ENCODE data around the gene RIC3.

Gene RIC3

DNA sequence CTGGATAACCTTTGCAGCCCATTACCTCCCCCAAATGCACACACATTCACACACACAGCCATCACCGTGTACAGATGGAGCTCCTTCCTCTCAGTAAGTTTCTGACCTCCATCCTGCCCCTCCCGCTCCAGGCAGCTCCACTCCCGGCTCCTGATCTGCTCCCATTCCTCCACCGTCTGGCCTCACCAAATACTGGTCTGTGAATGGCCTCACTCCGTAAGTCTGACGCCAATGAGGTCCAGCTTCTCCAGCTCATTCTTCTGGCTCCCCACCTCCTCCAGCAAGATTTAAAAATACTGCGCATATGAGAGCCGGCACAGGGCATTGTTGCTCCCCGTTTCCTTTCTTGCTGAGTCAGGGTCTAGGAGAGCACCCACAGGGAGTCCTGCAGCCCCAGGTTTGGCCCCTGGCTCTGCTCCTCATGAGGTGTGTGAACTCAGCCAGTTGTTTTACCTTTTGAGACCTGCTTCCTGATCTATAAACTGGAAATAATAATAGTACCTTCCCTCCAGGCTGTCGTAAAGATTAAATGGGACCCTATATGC lies 101.8 kb downstream of the RIC3 start:
- DNase-seq (ENCODE audit: low spot score) = no peak

DNA sequence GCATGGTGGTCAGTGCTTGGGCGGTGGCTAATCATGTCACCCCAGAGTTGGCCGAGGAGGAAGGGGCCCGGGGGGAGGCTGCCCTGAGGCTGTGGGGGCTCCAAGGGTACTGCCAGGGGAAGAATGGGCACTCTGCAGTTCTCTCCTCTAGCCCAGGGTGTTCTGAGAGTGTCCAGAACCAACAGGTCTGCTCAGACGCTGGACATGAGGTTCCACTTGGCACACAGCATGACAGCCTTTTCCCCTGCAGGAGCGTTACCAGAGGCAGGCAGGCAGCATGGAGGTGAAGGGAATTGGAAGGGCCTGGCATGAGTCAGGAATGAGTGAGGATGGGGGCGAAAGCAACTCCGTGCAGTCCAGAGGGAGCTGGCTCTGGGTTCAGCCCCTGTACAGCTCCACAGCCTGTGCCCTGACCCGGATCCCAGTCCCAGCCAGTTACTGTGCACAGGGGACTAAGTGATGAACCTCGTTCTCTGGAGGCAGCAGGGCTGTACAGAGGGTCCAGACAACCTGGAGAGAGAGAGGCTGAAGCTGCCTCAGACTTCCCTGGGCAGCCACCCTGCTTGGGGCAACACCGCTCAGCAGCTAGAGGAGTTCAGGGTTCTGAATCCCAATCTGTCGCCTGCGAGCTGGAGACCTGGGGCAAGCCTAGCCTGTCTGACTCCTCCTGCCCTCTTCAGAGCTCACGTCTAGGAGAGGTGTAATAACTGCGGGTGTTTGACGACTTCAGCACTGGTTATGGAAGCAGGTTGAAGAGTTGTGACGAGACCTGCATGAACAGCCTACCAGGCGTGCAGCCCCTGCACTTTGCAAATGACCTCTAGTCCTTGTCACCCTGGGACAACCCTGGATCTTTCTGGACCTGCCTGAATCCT lies 102.6 kb downstream of the RIC3 start:
- no peak for DNase-seq (ENCODE audit: low spot score)

DNA sequence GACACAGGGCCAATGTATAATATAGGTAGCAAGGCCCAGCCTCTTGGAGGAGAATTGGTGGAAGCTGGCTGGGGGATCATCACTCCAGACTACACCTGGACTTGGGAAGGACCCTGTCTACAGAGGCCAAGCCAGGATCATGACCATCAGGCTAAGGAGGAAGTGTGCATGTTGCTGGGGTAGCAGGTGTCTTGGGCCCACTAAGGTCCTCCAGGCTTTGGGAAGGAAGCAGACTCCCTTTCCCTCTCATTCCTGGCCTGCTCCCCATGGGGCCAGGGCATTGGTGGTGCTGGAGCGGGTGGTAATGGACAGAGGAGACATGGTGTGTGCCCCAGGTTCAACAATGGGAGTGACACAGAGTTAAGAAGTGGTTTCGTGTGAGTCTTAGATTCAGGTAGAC lies 103.8 kb downstream of the RIC3 start:
- no peak for DNase-seq (ENCODE audit: low spot score)

DNA sequence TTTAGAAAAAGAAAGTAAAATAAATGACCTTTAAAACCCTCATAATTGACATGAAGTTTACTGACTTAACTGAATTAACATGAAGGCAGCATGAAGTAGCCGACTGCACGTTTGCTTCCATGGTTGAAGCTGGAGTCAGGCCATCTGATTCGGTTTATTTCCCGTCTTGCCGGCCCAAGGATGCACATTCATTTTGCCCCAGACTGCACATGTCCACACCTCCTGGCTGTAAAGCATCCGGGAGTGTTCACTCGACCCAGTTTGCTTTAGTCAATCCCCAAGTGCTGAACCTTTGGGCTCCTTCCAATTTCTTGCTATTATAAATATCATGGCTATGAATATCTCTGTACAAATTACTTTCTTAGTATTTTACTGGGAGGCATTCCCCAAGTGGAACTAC lies 105.5 kb downstream of the RIC3 start:
- no peak for DNase-seq (ENCODE audit: low spot score)

DNA sequence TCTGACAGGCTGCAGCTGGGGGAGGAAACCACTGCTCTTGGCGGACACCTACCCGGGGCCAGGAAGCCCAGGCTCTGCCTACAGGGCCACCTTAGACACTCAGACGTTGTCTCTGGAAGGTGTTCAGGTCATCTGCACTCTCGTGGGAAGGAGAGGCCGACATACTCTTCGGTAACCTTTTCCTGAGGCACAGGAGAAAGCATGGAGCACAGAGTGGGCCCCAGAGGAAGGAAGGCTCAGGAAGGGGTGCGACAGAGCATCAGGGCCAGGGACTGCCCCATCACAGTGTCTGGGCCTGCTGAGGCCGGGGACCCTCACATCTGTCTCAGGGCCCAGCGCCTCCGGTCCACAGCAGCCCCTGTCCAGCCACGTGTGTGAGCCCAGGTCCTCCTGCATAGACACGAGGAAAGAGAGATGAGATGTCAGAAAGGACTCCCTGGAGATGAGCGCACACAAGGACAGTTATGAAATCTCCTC lies 106.0 kb downstream of the RIC3 start:
- DNase-seq (ENCODE audit: low spot score) = no peak

DNA sequence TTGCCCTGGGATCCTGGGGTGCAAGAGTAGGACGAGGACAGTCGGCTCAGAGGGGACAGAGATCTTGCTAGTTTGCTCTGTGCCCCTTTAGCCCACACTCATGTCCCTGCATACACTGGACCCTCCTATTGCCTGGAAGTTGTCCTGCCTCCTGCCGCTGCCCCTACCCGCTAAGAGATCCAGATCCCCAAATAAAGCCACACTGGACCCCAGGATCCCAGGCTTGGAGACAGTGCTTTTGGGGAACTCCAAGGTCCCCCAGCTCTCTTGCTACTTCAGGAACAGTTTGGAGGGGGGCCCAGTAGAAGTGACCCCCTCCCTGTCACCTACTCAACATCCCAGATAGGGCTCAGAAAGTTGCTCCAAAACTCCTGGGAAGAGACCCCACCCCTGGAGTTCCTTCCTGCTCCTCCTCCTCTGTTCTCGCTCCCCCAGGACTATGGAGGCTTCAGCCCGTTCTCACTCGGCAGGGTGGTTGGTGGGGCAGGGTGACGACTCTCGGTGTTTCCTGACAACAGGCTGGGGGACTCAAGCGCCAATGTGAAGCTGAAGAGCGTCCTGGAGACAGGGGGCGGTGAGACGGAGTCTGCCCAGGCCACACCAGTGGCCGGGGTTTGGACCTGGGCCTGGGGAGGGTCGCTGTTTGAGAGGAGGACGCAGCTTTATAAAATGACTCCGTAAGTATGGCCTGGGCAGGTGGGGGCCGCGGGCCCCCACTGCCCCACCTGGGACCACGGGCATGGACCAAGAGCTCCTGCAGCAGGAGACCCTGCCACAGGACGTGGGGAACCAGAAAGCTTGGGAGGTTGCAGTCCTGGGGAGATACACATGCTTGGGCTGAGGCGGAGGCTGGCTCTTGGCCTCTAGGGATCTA lies 107.0 kb downstream of the RIC3 start:
- DNase-seq (ENCODE audit: low spot score) = no peak

DNA sequence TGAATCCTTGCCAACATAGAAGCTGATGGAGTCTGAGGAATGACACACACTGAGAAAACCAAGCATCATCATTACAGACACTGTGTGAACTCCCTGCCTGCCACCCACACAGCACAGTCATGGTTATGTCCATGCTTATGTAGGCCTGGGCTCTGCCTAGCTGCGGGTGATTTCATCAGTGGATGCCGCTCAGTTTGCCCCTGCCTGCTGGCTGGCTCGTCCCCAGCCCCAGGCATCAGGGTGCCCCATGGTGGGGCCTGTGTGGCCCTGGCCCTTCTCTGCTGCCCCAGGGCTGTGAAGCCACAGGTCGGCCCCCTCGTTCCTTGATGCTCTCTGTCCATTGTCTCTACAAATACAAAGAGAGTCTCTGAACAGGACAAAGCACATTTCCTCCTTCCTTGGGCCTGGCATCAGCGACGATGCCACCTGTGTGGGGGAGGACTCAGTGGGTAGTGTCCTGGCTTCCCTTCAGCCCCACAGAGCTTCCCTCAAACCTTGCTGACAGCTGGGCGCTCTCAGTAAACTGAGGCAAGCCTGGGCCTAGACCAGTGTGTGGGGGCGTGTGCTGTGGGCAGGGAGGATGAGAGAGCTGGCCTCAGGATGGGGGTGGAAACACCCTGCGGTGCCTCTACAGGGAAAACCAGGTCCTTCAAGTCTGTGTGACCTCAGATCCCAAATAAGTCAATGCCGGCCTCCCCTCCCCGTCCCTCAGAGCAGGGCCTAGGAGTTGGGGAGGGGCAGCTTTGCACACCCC lies 107.8 kb downstream of the RIC3 start:
- DNase-seq (ENCODE audit: low spot score) = no peak

DNA sequence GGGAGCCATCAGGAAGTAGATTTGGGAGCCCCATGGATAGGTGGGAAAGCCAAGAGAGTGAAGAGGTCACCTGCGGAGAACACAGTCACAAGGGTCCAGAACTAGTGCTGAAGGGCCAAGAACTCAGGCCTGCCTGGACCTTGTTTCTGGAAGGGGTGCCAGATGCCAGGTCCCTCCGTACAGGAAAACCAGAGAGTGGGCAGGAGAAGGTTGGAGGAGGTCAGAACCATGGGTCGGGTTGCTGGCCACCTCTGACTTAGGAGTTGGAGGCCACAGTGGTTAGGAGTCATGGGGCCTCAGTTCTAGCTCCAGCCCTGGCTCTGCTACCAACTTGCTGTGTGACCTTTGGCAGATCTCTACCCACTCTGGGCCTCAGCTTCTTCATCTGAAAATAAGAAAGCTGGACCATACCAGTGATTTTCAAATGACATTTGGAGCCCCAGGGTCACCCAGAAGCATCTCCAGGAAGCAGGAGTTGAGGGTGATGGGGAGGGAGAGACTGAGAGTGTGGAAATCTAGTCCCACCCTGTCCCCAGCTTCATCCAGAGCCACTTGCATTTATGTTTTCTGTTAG lies 108.6 kb downstream of the RIC3 start:
- DNase-seq (ENCODE audit: low spot score) = no peak

DNA sequence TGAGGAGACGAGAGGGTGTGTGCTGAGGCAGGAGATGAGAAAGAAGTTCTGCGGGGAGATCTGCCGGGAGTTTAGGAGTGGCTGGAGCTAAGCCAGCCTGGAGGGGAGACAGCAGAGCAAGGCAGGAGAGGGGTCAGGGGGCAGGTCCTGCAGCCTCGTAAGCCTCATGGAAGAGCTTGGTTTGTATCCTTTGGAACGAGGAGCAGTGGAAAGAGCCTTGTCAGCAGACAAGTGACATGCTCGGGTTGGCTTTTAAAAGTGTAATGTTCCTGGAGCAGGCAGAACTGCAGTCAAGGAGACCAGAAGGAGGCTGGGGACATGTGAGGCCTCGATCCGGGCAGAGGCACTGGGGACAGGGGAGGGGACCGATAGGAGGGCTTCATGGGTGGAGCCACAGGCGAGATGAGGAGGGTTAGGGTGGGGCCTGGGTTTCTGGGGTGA lies 109.2 kb downstream of the RIC3 start:
- no peak for DNase-seq (ENCODE audit: low spot score)

DNA sequence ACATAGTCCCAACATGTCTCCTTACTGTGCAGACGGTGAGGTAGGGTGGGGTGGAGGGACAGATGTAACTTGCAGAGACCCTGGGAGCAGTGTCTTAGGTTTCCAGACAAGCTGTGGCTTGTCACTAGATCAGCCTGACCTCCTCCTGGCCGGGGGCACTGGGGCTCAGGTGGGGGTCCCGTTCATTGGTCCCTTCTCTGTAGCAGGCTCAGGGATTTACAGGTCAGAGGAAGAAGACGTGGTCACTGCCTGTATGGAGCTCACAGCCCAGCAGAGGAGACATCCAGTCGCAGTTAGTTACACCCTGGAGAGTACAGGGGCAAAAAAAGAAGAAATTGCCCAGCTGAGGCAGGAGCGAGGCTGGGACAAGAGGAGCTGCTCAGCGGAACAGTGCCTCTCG lies 109.8 kb downstream of the RIC3 start:
- DNase-seq (ENCODE audit: low spot score) = no peak

DNA sequence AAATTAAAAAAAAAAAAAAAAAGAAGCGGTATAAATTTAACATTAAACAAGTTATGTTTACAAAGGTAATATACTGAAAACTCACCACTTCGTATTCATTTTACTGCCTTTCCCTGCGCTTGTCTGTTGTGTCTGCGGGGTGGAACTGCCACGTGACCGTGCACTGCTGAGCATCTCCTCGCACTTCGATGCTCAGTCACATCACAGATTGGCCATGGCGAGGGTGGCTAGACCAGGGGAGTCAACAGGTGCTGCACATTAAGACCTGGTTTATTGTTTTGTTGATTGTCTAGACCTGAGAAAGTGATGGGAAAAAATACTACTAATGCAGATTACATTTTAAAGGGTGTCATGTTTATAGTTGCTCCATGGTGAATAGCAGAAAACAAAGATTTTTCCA lies 110.6 kb downstream of the RIC3 start:
- DNase-seq (ENCODE audit: low spot score) = no peak

DNA sequence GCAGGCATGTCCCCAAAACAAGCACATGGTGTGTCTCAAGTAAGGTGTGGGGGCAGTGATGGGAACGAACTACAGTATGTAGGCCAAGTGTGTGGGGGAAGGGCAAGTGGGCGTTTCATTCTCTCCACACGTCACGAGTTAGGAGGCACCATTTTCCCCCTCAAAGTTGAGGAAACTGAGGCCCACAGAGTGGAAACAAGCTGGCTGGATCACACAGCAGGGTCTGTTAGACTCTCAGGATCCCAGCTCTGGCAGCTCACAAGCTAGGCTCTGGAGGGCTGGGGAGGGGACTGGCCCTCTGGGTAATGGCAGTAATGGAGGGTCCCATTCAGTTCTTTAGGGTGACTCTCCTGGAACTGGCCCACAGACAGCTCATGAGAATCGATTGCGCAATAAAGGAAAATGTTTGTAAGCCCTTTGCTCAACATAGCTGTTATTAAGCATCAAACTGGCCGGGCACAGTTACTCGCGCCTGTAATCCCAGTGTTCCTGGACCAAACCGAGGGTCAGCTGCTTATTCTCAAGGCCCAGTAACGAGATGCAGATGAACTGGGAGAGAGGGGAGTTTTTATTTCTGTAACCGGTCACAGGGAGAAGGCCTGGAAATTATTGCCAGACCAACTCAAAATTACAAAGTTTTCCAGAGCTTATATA lies 111.9 kb downstream of the RIC3 start:
- no peak for DNase-seq (ENCODE audit: low spot score)
